ENCODE measurements around the gene LMTK2.

The LMTK2 gene

GRCh38 chr7:98106647-98107312, at the start of gene LMTK2:
TSS of gene LMTK2 (plus strand) at chr7:98106862. CDS start at chr7:98107178, 316 bp downstream.
- peak; percentile 86 for TF ChIP-seq CTCF (IDR thresholded peaks at IDR 0.05; ENCODE audit: extremely low read depth, missing control alignments)
- DNase-seq (ENCODE audit: low spot score): peak; percentile 98

- DNase-seq (ENCODE audit: low spot score): no peak
- TF ChIP-seq CTCF (IDR thresholded peaks at IDR 0.05; ENCODE audit: extremely low read depth, missing control alignments): no peak
Measured at GRCh38 chr7:98057157-98057556, 49.5 kb upstream of the LMTK2 start.

- DNase-seq (ENCODE audit: low spot score): no peak
- TF ChIP-seq CTCF (IDR thresholded peaks at IDR 0.05; ENCODE audit: extremely low read depth, missing control alignments): no peak
Measured at GRCh38 chr7:98058186-98058585, 48.5 kb upstream of the LMTK2 start.

GRCh38 chr7:98064233-98064632, 42.4 kb upstream of the LMTK2 start:
- no peak for TF ChIP-seq CTCF (IDR thresholded peaks at IDR 0.05; ENCODE audit: extremely low read depth, missing control alignments)
- no peak for DNase-seq (ENCODE audit: low spot score)

- DNase-seq (ENCODE audit: low spot score): no peak
- TF ChIP-seq CTCF (IDR thresholded peaks at IDR 0.05; ENCODE audit: extremely low read depth, missing control alignments): no peak
Measured at GRCh38 chr7:98066208-98066607, 40.5 kb upstream of the LMTK2 start.

- DNase-seq (ENCODE audit: low spot score): no peak
- TF ChIP-seq CTCF (IDR thresholded peaks at IDR 0.05; ENCODE audit: extremely low read depth, missing control alignments): no peak
Measured at GRCh38 chr7:98066934-98067507, 39.6 kb upstream of the LMTK2 start.

- no peak for TF ChIP-seq CTCF (IDR thresholded peaks at IDR 0.05; ENCODE audit: extremely low read depth, missing control alignments)
- DNase-seq (ENCODE audit: low spot score): no peak
Measured at GRCh38 chr7:98073047-98073446, 33.6 kb upstream of the LMTK2 start.
